ENCODE data around the gene LRIT2.

- TF ChIP-seq, protein P1, sequence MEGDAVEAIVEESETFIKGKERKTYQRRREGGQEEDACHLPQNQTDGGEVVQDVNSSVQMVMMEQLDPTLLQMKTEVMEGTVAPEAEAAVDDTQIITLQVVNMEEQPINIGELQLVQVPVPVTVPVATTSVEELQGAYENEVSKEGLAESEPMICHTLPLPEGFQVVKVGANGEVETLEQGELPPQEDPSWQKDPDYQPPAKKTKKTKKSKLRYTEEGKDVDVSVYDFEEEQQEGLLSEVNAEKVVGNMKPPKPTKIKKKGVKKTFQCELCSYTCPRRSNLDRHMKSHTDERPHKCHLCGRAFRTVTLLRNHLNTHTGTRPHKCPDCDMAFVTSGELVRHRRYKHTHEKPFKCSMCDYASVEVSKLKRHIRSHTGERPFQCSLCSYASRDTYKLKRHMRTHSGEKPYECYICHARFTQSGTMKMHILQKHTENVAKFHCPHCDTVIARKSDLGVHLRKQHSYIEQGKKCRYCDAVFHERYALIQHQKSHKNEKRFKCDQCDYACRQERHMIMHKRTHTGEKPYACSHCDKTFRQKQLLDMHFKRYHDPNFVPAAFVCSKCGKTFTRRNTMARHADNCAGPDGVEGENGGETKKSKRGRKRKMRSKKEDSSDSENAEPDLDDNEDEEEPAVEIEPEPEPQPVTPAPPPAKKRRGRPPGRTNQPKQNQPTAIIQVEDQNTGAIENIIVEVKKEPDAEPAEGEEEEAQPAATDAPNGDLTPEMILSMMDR (IDR thresholded peaks at IDR 0.05): no peak
- no peak for TF ChIP-seq POLR2A (IDR thresholded peaks at IDR 0.05)
Measured at GRCh38 chr10:84262190-84262956, 37.0 kb upstream of the LRIT2 start.
